DND-41 (cell line): ENCODE measurements around the gene DHX32.

Experiments
- CTCF ChIP-seq: IDR thresholded peaks from 2 replicates; pipeline ENCODE4 v1.5.1; 2012; ENCODE audit warnings: borderline replicate concordance, low read length, moderate library complexity, mild to moderate bottlenecking; ENCODE audit not compliant: poor library complexity, severe bottlenecking; ENCODE audit errors: extremely low read depth
- EZH2 ChIP-seq: IDR thresholded peaks from 3 replicates; pipeline ENCODE4 v1.6.1; 2012; ENCODE audit warnings: borderline replicate concordance, low read depth, mild to moderate bottlenecking, moderate library complexity, low read length, inconsistent platforms; ENCODE audit not compliant: severe bottlenecking

- no peak for TF ChIP-seq CTCF
- TF ChIP-seq EZH2, result no peak
These were observed 28.6 kb downstream of the DHX32 start for GRCh38 chr10:125852487-125852886.
